A549 (cell line): ENCODE results near the gene KREMEN1. TPM values are rescaled to one million over a fixed set of nuclear protein-coding genes. Genes with fewer than 3 reads are reported as not detected.

Source experiments
- ATAC-seq, 2 experiments: fragments of 200-7000 bp in 1 of 2; fragments of >200 bp in 1 of 2; cut with Nextera tagmentation in 1 of 2; cut with Tn5 transposase in 1 of 2; 3 replicates each; pipeline versions ENCODE4 v1.8.0 to v1.9.1; 2018 to 2020; ENCODE audit warnings: mild to moderate bottlenecking in 1 of 2, moderate library complexity in 1 of 2
- CTCF ChIA-PET: fragments of 300-600 bp; sonication (Branson Sonifier 250); formaldehyde crosslinking; extraction: SDS; loops from one replicate; lab custom pipeline; 2021; ENCODE audit warnings: antibody characterized with exemption, inconsistent platforms; lab: Yijun Ruan, JAX
- POLR2A ChIA-PET: fragments of 350-600 bp; formaldehyde crosslinking; extraction: SDS; loops from one replicate; lab custom pipeline; 2021; ENCODE audit warnings: antibody characterized with exemption, inconsistent platforms; lab: Yijun Ruan, JAX
- DNase-seq, 2 experiments: peaks; one replicate each; pipeline versions ENCODE4 v3.0.0 to v3.0.0-alpha.2; 2011 to 2016; ENCODE audit warnings: low read depth in 1 of 2, low spot score in 1 of 2
- FAIRE-seq: peaks from 2 replicates; lab custom pipeline; 2011; peaks lifted over from hg19 to GRCh38; lab: Jason Lieb, UNC
- H3K27ac ChIP-seq, 2 experiments: fragments of >200 bp; sonication (Bioruptor Twin); formaldehyde crosslinking; 3 replicates each; pipeline ENCODE4 v1.5.1; 2016 to 2017
- H3K4me1 ChIP-seq: fragments of >200 bp; sonication (Bioruptor Twin); formaldehyde crosslinking; 3 replicates; pipeline ENCODE4 v1.6.1; 2016
- H3K4me2 ChIP-seq: fragments of >200 bp; sonication (Bioruptor Twin); formaldehyde crosslinking; 3 replicates; pipeline ENCODE4 v1.6.1; 2016
- H3K4me3 ChIP-seq: fragments of >200 bp; sonication (Bioruptor Twin); formaldehyde crosslinking; 3 replicates; pipeline ENCODE4 v1.5.1; 2016
- H3K9me3 ChIP-seq: fragments of >200 bp; sonication (Bioruptor Twin); formaldehyde crosslinking; 3 replicates; pipeline ENCODE4 v1.6.1; 2016
- BHLHE40 ChIP-seq: IDR thresholded peaks from 2 replicates; pipeline ENCODE4 v1.6.1; 2012; ENCODE audit warnings: low read depth, low read length, inconsistent platforms
- CBX2 ChIP-seq: fragments of 200-600 bp; sonication (generic); IDR thresholded peaks from 2 replicates; pipeline ENCODE4 v1.6.1; 2016; ENCODE audit warnings: low read depth, mild to moderate bottlenecking, borderline replicate concordance
- CEBPB ChIP-seq, 2 experiments: fragments of >200 bp in 1 of 2; sonication (Bioruptor Twin) in 1 of 2; formaldehyde crosslinking in 1 of 2; IDR thresholded peaks; 2 replicates each; pipeline ENCODE4 v1.6.1; 2012 to 2016
- CHD2 ChIP-seq: fragments of 150-350 bp; IDR thresholded peaks from 2 replicates; pipeline ENCODE4 v1.6.1; 2014; ENCODE audit warnings: low read length; ENCODE audit not compliant: partially characterized antibody
- CHD4 ChIP-seq: fragments of 200-600 bp; sonication (generic); IDR thresholded peaks from 2 replicates; pipeline ENCODE4 v1.6.1; 2016; ENCODE audit warnings: antibody characterized with exemption, mild to moderate bottlenecking, borderline replicate concordance
- EHF ChIP-seq: fragments of 250-450 bp; sonication (Bioruptor Pico); IDR thresholded peaks from 2 replicates; pipeline ENCODE4 v1.5.0; 2020; ENCODE audit warnings: mild to moderate bottlenecking
- EHMT2 ChIP-seq: fragments of 200-600 bp; sonication (generic); IDR thresholded peaks from 2 replicates; pipeline ENCODE4 v1.6.1; 2016; ENCODE audit warnings: antibody characterized with exemption, low read depth, mild to moderate bottlenecking, moderate library complexity
- ESRRA ChIP-seq: fragments of 150-350 bp; IDR thresholded peaks from 2 replicates; pipeline ENCODE4 v1.6.1; 2014; ENCODE audit warnings: mild to moderate bottlenecking, low read length, borderline replicate concordance
- FOSB ChIP-seq: fragments of 250-450 bp; sonication (Bioruptor Pico); IDR thresholded peaks from 2 replicates; pipeline ENCODE4 v1.5.0; 2020; ENCODE audit warnings: mild to moderate bottlenecking, moderate library complexity
- HDAC2 ChIP-seq: fragments of 200-600 bp; sonication (generic); IDR thresholded peaks from 2 replicates; pipeline ENCODE4 v1.6.1; 2016
- HEYL ChIP-seq: fragments of 250-450 bp; sonication (Bioruptor Pico); IDR thresholded peaks from 2 replicates; pipeline ENCODE4 v1.8.0; 2021; ENCODE audit warnings: mild to moderate bottlenecking, moderate library complexity
- HOXB13 ChIP-seq: fragments of 250-450 bp; sonication (Bioruptor Pico); IDR thresholded peaks from 2 replicates; pipeline ENCODE4 v1.5.0; 2020; ENCODE audit warnings: low read depth, mild to moderate bottlenecking, moderate library complexity
- KDM1A ChIP-seq: fragments of 200-600 bp; sonication (generic); IDR thresholded peaks from 2 replicates; pipeline ENCODE4 v1.6.1; 2016; ENCODE audit warnings: low read depth, mild to moderate bottlenecking
- MAFK ChIP-seq: fragments of 450-650 bp; IDR thresholded peaks from 2 replicates; pipeline ENCODE4 v1.6.1; 2014; ENCODE audit not compliant: partially characterized antibody
- MAZ ChIP-seq: fragments of 150-350 bp; IDR thresholded peaks from 2 replicates; pipeline ENCODE4 v1.6.1; 2014; ENCODE audit warnings: antibody characterized with exemption, low read depth, low read length, borderline replicate concordance
- MYC ChIP-seq: IDR thresholded peaks from 2 replicates; pipeline ENCODE4 v1.6.1; 2012; ENCODE audit warnings: mild to moderate bottlenecking, inconsistent platforms, low read length, improper control_type of control experiment, borderline replicate concordance
- NFE2L2 ChIP-seq: fragments of 150-350 bp; conservative IDR thresholded peaks from 2 replicates; pipeline ENCODE4 v1.6.1; 2014; ENCODE audit warnings: low read length
- RAD21 ChIP-seq, 2 experiments: fragments of >200 bp in 1 of 2; sonication (Bioruptor Twin) in 1 of 2; formaldehyde crosslinking in 1 of 2; IDR thresholded peaks in 1 of 2; conservative IDR thresholded peaks in 1 of 2; 2 replicates in 1 of 2; 3 replicates in 1 of 2; pipeline ENCODE4 v1.6.1; 2012 to 2018; ENCODE audit warnings: inconsistent platforms in 1 of 2
- RARB ChIP-seq: fragments of 250-450 bp; sonication (Bioruptor Pico); IDR thresholded peaks from 2 replicates; pipeline ENCODE4 v1.8.0; 2021; ENCODE audit warnings: mild to moderate bottlenecking, moderate library complexity
- RCOR1 ChIP-seq: fragments of 150-350 bp; IDR thresholded peaks from 2 replicates; pipeline ENCODE4 v1.6.1; 2014; ENCODE audit warnings: antibody characterized with exemption, low read length, low read depth
- RNF2 ChIP-seq: fragments of 200-600 bp; sonication (generic); IDR thresholded peaks from 2 replicates; pipeline ENCODE4 v1.6.1; 2016; ENCODE audit warnings: low read depth, mild to moderate bottlenecking, antibody characterized with exemption, moderate library complexity, borderline replicate concordance
- TP53 ChIP-seq: fragments of 250-450 bp; sonication (Bioruptor Pico); IDR thresholded peaks from 2 replicates; pipeline ENCODE4 v1.5.0; 2021; ENCODE audit warnings: mild to moderate bottlenecking, moderate library complexity
- ZSCAN20 ChIP-seq: fragments of 250-450 bp; sonication (Bioruptor Pico); IDR thresholded peaks from 2 replicates; pipeline ENCODE4 v1.8.0; 2022; ENCODE audit warnings: mild to moderate bottlenecking, moderate library complexity
- WGBS: methylation state at CpG from one replicate; pipeline ENCODE4 v1.1.6; 2017; ENCODE audit errors: missing lambda C conversion rate; 5-methylcytosine and 5-hydroxymethylcytosine counted together
- polyA plus RNA-seq, 4 experiments: library from polyadenylated mRNA; depleted of rRNA in 3 of 4; stranded (reverse); fragments of >200 nt; fragmentation: RNase III in 1 of 4; extraction: RNeasy Plus Mini Kit Qiagen cat#74134 plus additional on column Dnase treatment in 1 of 4; gene quantifications; 2 replicates in 3 of 4; 3 replicates in 1 of 4; pipeline ENCODE4 v1.2.3, GENCODE V29; 2011 to 2017
- TF ChIP-seq, protein P1 (sequence below): fragments of 200-600 bp; sonication (generic); IDR thresholded peaks from 2 replicates; pipeline ENCODE4 v1.6.1; 2016; ENCODE audit warnings: antibody characterized with exemption, mild to moderate bottlenecking, moderate library complexity
- TF ChIP-seq, protein P2 (sequence below): IDR thresholded peaks from 2 replicates; pipeline ENCODE4 v1.6.1; 2012
- TF ChIP-seq, protein P3 (sequence below): fragments of 250-450 bp; sonication (Bioruptor Pico); IDR thresholded peaks from 2 replicates; pipeline ENCODE4 v1.5.0; 2021; ENCODE audit warnings: mild to moderate bottlenecking, moderate library complexity, borderline replicate concordance

KREMEN1 gene
- polyA plus RNA-seq, 2 of the 4 experiments (the other 2 are of a cell fraction): 1.7 to 2.5 TPM

DNA sequence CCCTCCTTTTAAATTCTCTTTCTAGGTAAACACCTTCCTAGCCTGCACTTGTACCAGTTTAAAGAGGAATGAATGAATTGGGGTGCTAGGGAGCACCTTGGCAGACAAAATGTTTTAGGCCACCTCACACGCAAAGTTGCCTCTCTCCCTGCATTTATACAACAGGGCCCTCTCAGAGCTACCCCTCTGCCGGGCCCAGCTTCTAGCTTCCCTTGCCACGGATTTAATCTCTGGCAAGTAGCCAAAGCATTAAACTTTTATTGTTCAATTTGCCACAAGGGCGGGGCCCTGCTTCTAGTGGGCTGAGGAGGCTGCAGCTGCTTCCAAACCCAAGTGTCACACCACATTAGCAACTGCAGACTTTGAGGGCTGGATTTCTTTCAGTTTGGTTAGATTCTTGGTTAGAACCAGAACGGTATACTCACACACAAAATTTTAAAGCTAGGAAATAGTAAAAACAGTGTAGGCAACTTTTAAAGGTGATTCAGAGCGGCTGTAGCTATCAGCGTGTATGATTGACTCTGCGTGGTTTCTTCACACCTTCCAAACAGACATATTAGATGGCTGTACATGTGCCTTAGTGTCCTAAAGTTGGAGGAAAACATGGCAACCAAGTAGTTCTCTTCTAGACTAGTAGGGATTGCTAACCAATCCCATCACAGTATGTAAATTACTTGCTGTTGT is 6.5 kb downstream of the KREMEN1 start:
- Histone ChIP-seq H3K4me2 (no peak overlapping the region), H3K4me1 (0 out of 3 replicates have a peak, but pooled peaks cover 2% of the 10 kb centered on the region), H3K9me3 (no peaks in the 10 kb centered on the region), H3K27ac (no peak overlapping the region), H3K4me3 (no peak overlapping the region)
- TF ChIP-seq, protein P1, sequence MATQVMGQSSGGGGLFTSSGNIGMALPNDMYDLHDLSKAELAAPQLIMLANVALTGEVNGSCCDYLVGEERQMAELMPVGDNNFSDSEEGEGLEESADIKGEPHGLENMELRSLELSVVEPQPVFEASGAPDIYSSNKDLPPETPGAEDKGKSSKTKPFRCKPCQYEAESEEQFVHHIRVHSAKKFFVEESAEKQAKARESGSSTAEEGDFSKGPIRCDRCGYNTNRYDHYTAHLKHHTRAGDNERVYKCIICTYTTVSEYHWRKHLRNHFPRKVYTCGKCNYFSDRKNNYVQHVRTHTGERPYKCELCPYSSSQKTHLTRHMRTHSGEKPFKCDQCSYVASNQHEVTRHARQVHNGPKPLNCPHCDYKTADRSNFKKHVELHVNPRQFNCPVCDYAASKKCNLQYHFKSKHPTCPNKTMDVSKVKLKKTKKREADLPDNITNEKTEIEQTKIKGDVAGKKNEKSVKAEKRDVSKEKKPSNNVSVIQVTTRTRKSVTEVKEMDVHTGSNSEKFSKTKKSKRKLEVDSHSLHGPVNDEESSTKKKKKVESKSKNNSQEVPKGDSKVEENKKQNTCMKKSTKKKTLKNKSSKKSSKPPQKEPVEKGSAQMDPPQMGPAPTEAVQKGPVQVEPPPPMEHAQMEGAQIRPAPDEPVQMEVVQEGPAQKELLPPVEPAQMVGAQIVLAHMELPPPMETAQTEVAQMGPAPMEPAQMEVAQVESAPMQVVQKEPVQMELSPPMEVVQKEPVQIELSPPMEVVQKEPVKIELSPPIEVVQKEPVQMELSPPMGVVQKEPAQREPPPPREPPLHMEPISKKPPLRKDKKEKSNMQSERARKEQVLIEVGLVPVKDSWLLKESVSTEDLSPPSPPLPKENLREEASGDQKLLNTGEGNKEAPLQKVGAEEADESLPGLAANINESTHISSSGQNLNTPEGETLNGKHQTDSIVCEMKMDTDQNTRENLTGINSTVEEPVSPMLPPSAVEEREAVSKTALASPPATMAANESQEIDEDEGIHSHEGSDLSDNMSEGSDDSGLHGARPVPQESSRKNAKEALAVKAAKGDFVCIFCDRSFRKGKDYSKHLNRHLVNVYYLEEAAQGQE: no peak
- TF ChIP-seq CHD4: no peak
- no peak for TF ChIP-seq RARB (CRISPR knock-in tag)
- TF ChIP-seq HOXB13 (CRISPR knock-in tag): no peak
- no peak for TF ChIP-seq ESRRA
- TF ChIP-seq, protein P2, sequence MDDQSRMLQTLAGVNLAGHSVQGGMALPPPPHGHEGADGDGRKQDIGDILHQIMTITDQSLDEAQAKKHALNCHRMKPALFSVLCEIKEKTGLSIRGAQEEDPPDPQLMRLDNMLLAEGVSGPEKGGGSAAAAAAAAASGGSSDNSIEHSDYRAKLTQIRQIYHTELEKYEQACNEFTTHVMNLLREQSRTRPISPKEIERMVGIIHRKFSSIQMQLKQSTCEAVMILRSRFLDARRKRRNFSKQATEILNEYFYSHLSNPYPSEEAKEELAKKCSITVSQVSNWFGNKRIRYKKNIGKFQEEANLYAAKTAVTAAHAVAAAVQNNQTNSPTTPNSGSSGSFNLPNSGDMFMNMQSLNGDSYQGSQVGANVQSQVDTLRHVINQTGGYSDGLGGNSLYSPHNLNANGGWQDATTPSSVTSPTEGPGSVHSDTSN: no peak
- no peak for TF ChIP-seq MYC
- TF ChIP-seq MAZ: no peak
- TF ChIP-seq FOSB: no peak
- TF ChIP-seq ZSCAN20 (CRISPR knock-in tag): no peak
- TF ChIP-seq MAFK: no peak
- TF ChIP-seq, protein P3, sequence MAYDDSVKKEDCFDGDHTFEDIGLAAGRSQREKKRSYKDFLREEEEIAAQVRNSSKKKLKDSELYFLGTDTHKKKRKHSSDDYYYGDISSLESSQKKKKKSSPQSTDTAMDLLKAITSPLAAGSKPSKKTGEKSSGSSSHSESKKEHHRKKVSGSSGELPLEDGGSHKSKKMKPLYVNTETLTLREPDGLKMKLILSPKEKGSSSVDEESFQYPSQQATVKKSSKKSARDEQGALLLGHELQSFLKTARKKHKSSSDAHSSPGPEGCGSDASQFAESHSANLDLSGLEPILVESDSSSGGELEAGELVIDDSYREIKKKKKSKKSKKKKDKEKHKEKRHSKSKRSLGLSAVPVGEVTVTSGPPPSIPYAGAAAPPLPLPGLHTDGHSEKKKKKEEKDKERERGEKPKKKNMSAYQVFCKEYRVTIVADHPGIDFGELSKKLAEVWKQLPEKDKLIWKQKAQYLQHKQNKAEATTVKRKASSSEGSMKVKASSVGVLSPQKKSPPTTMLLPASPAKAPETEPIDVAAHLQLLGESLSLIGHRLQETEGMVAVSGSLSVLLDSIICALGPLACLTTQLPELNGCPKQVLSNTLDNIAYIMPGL (CRISPR knock-in tag): no peak
- TF ChIP-seq CHD2: no peak
- TF ChIP-seq TP53 (CRISPR knock-in tag): no peak
- no peak for TF ChIP-seq NFE2L2
- no peak for TF ChIP-seq CEBPB (IDR thresholded peaks at IDR 0.05)
- 84% methylated on average over 8 of the region's 8 CpGs for whole genome bisulfite sequencing
- ATAC-seq (no peak), DNase-seq (no peak), FAIRE-seq (no peak)
- ChIA-PET CTCF (no interaction called here), POLR2A (no interaction called here)

DNA sequence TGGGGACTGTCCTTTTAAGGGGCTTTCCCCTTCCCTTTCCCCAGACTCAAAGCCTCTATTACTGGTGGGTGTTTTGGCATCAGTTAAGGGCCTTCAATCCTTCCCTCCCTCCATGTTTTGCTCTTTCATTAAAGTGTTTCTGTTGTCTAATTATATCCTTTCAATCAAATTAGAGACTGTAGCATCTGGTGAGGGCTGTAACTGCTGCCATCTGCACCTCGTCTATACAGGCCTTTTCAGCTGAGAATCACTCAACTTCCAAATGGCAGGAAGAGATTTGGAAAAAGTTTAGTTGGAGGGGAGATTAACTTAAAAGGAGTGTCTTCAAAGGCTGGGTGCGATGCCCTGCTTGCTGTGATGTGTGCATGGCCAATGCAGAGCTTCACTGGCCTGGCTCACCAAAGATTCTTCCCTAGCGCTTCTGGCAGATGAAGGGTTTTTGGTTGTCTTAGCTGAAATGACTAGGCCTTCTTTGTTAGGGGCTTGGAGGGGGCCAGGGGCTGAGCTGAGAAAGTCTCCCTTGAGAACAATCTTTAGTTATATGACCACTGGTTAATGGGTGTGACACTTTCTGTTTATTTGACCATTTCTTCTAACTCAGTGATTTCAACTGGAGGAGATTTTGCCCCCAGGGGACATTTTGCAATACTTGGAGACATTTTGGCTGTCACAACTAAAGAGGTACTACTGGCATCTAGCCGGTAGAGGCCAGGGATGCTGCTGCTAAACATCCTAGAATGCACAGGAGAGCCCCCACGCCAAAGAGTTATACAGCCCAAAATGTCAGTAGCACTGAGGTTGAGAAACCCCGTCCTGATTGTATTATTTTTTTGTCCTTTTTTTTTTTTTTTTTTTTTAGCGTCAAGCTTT is 7.5 kb downstream of the KREMEN1 start:
- DNase-seq (no peak), ATAC-seq (no peak), FAIRE-seq (no peak)
- ChIA-PET CTCF (interaction anchor here (0.6 kb wide), 1 partner anchor 9 kb away, joined by 3 read pairs; no protein-coding TSS in a partner anchor), POLR2A (no interaction called here)
- Histone ChIP-seq H3K4me3 (no peak overlapping the region), H3K9me3 (no peaks in the 10 kb centered on the region), H3K4me2 (no peak overlapping the region), H3K27ac (no peak overlapping the region), H3K4me1 (0 out of 3 replicates have a peak, but pooled peaks cover 2% of the 10 kb centered on the region)
- 83% methylated on average over 7 of the region's 7 CpGs for WGBS
- TF ChIP-seq HEYL (no peak), ESRRA (no peak), CBX2 (no peak), HDAC2 (no peak), MAFK (no peak), KDM1A (no peak), HOXB13 (CRISPR knock-in tag) (no peak), RNF2 (no peak), EHMT2 (no peak), CHD4 (no peak), EHF (CRISPR knock-in tag) (no peak), RARB (CRISPR knock-in tag) (no peak), BHLHE40 (no peak), RCOR1 (no peak), ZSCAN20 (CRISPR knock-in tag) (no peak), RAD21 (conservative IDR thresholded peaks at IDR 0.05 in 1 of 2, IDR thresholded peaks at IDR 0.05 in 1 of 2) (no peak), FOSB (no peak)
